Muscle of arm (tissue), 12 donors: ENCODE results near the gene SH3PXD2B. TPM values are rescaled to one million over a fixed set of nuclear protein-coding genes. Genes with fewer than 3 reads are reported as not detected.

Experiments
- DNase-seq: peaks from one replicate; pipeline ENCODE4 v3.0.0-alpha.2; 2013
- polyA plus RNA-seq, 12 donors: library from polyadenylated mRNA; unstranded; fragments of 120-200 nt; gene quantifications; one replicate each; pipeline ENCODE4 v1.2.1, GENCODE V29; 2013; ENCODE audit not compliant: insufficient read length in 12 of 12

The SH3PXD2B gene
- polyA plus RNA-seq, 12 donors: 26.1 to 51.5 (median 36.0) TPM; not detected in 1

DNA sequence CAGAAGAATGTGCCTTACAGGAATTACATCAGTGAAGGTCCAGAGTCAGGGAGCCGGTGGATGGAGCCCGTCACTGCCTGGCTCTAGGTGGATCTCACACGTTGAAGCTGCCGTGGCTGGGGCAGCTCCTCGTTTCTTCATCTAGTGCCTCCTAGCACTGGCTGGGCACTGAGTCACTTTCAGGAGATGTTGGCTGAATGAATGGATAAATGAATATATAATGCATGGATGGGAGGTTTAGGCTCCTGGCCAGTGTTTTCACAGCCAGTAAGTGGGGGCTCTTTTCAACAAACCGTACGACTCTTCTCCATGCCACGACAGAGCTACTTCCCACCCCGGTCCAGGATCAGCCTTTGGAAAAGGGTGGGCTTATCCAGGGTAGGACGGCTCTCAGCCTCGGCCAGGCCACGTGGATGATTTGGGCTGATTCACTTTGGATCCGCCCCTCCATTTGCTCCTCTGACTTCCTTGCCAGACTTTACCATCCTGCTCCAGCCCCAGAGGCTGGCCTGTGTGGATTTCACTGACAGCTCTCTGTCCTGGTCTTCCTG is 1.3 kb upstream of the SH3PXD2B start:
- DNase-seq: no peak

DNA sequence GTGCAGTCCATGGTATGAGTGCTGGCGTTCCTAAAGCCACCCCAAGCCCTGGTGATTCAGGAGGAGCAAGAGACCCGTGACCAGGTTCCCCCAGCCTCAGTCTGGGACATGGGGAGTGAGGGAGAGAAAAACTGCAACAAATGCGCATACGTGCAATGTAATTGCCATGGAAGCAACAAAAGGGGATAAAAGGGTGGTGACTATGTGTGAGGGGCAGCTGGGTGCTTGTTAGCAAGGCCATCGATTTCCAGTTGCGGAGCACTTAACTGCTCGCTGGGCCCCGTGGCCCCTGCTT is 709 bp upstream of the SH3PXD2B start:
- no peak for DNase-seq

DNA sequence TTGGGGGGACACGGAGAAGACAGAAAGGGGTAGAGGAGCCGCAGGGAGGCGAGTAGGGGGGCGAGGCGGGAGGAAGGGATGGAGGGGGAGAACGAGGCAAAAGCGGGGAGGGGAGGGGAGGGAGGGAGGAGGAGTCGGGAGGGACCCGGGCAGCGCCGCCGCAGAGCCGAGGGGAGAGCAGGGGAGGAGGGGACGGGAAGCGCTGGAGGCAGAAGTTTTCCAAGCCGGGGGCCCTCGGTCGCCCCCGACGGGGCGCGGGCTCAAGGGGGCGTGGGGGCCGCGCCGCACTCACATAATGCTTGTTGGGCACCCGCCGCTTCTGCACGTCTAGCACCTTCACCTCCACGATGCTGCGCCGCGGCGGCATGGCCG is 353 bp downstream of the SH3PXD2B start:
- no peak for DNase-seq

DNA sequence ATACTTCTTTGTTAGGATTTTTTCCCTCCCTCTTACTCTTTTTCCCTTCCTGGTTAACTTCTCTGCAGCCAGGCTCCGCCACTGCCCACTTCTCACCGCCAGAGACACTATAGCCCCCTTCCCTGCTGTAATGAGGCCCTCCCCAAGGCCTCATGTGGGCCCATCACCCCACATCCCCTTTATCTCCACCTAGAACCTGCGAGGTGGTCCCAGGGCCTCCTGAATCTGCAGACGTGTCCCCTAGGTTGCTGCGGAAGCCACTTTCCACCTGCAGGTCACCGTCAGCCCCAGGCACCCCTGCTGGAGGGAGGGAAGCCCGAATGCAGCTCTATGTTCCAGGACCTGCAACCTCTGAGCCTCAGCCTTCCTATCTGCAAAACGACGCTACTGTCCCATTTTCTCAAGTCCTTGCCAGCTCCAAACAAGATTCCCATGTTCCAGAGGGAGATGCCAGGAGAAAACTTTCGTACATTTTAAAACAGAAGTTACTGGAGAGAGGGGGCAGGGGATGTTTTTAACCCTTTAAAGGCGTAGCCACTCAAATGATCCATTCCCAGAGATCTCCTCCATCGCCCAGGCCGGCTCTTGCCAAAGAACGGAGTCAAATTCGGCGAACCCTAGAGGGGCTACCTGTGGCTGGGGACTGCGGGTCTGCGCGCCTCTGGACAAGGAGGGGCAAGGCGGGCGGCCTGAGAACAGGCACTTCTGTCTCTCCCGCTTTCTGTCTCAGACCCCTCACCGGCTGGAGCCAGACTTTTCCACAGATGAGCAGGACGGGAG is 929 bp downstream of the SH3PXD2B start:
- peak; percentile 74 for DNase-seq

DNA sequence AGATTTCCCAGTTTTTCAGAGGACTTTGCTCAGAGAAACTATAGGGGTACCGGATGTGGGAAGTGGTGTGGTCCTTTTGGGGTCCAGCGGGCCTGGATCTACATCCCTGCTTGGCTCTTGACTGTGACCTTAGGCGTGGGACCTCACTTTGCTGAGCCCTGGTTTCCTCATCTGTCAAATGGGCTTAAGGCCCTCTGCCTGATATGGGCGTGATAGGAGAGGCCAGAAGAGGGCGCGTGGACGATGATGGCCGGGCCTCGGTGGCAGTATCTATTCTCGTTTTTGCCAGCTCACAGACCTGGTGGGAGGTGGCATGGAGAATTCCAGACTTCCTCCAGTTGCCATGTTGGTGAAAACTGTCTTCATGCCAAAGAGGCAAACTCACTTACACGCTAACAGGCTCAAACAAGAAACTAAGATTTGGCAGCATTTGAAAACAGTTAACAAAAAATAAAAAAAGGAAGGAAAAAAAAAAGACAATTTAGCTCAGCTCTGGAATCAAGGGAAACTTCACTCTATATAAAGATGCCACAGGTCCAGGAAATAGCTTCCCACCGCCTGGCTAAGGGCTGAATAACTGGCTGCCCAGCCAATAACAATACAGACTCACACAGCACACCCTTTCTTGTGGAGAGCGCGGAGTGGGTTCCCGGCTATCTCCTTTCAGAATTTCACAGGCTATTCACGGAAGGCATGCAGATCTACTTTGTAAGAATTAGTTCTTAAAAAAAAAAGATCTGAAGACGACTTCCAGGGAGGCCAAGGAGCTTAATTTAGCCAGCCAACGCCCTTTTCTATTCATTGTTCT is 1.7 kb downstream of the SH3PXD2B start:
- DNase-seq: no peak

DNA sequence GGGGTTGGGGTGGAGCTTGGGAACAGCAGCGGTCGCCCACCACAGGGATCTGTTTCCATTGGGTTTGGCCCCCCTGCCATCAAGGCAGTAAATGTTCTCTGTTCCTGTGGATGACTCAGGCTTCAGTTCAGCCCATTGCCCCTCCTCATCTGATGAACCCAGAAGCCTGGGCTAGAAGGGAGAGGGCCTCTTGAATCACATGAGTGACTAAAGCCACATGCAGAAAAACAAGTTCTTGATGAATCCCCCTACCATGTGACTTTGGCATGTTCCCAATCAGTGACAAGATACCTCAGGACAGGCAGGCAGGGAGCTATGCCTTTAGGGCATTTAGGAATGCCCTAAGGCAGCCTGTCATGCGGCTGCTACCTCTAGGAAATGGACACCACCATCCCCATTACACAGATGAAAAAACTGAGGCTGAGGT is 2.5 kb downstream of the SH3PXD2B start:
- DNase-seq: no peak

DNA sequence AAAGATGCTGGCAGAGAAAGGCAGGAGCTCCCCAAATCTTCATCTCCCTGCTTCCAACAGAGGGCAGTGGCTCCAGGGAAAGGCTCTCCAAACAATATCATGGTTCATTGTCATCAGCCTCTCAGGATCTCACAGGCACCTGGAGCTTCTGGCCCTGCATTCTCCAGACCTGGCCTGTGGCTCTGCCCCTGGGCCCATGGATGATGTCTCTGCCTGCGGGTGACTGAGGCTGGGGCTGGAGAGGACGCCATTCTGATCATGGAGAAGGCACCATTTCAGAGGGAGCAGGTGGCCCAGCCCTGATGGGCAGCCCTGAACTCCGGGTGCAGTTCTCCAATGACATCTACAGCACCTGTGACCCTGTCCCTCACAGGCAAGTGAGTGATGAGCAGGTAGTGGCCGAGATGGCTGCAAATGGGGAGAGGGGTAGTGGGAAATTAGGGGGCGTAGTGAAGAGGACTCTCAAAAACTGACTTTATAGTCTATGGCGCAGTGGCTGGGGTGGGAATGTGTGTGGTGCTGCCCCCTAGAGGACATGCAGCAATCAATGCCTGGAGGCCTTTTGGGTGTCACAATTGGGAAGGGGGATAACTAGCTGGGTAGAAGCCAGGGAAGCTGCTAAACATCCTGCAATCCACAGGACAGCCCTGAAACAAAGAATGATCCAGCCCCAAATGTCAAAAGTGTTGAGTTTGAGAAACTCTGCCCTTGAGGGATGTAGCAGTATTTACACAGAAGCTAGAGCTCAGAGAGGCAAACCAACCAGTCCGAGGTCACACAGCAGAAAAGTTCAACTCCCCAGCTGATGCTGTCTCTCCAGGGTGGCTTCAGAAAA is 3.2 kb downstream of the SH3PXD2B start:
- no peak for DNase-seq

DNA sequence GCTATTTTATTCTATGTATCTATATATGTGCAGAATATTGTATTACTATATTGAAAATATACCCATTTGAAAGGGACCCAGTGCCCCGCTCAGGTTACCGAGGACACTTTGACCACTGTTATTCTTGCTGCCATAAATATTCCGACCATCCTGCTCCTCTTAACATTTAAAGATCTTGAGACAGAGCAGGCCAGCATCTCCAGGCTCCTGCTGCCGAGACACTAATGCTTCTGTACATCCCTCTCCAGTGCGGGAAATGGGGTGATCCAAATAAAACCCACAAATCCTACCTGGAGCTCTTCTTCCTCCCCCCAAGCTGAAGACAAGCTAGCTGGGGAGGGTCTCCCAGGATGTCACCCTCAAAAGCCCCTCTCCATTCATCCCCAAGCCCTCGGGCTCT is 3.9 kb downstream of the SH3PXD2B start:
- no peak for DNase-seq

DNA sequence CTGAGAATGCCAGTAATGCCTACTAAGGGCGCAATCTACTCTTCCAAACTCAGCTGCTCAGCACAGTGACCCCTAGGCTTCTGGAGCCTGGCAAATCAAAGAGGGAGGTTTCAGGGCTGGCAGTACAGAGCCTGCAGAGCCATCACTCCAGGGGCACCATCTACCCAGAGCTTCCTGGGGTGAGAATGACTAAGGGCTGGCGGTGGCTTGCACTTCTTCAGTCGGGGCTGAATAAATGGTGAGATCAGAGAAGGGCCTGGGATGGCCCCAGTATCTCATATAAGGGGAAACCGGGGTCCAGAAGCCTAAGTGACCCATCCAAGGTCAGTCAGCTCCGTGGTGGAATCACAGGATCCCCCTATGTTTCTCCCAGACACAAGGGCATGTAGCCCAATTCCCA is 5.3 kb downstream of the SH3PXD2B start:
- no peak for DNase-seq

DNA sequence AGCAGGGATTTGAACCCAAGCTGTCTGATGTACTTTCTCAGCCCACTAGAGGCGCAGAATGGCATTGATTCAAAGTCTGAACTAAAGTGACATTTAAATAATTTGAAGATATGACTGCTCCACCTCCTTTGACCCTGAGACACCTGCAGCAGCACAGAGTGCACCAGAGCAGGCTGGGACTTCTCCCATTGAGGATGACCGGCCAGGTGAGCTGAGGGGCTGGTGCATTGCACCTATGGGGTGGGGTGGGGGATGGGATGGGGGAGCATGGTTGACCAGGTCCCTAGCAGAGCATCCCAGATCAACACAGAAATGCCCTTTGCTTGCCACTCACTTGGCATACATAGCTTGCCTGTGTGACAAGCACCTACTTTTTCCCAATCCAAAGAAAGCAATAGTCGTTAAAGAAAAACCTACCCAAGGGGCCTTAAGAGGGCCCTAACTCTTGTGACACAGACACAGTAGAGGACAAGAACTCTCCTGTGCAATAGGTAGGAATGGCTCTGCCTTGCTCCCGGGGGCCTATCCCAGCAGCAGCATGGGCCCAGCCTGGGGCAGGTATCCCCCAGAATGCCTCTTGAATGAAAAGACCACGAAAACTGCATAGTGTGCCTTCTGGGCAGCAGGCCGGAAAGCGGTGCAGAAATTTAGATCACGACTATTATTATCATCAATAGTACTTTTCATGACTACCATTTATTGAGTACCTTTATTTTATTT is 6.5 kb downstream of the SH3PXD2B start:
- DNase-seq: no peak

DNA sequence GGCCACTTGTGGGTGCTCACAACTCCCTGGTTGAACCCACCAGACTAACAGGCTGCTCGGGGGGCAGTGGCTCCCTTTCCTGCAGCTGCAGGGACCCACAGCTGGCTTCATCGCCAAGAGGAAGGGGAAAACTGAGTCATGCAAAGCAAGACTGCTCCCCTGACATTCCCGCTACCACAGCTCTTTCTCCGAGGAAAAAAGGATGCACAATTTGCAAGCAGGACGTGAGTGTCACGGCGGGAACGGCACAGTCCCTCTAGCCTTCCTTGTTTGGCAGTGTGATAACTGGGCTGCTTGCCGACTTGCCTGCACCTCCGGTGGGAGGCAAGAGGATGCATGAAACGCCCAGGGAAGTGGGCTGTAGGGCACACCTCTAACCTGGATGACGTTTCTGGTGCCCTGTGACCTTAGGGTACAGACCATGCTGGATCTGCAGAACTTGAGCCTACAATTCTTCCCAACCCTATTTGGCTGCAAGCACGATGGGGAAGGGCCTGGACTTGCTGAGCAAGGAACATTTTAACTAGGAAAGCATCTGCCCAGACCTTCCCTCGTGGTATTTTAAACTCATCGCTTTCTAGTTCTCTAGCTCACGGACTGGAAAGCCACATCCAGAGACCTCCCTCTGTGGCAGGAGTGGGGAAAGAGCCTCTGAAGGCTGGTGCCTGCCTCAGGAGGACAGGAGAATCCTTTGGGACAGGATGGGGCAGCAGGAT is 7.8 kb downstream of the SH3PXD2B start:
- DNase-seq: peak; percentile 71

DNA sequence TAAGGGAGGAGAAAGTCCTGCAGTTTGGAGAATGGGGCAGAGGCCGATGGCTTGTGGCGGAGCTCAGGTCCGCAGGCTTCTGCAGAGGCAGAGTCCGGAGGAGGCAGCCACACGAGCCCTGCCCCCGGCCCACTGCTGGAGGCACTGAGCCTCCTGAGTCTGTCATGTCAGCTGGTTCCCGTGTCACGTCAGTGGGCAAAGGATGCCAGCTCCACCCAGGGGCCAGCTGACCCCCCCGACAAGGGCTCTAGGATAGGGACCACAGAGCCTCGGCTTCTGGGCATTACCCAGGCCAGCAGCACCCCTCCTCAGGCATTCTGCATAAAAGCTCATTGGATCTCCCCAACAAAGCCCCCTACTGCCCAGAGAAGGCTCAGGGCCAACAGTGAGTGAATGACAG is 8.5 kb downstream of the SH3PXD2B start:
- no peak for DNase-seq

DNA sequence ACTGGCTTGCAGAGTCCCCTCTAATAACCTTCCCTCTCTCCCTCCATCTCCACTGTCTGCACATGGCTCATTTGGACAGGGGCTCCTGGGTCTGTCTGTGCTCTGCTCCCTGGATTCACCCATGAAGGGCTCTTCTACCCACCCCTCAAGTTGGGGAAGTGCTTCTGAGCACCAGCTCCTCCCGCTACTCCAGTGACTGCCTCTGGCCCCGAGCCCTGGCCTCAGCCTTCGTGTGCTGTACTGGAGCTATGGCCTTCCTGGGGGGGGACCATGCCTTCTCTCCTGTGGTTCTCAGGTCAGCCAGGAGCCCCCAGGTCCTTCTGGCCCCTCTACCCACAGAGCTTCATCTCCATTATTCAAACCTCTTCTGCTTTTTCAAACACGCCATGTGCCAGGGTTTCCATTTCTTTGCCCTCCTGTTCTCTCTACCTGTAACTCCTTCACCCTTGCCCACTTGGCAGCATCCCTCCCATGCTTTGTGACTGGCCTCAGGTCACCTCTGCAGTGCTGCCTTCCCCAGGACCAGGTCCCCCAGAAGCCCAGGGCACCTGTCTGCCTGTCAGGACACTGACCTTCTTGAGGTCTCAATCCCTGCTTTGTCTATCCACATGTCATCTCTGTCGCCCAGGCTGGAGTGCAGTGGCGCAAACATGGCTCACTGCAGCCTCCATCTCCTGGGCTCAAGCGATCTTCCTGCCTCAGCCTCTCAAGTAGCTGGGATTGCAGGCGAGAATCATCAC is 9.5 kb downstream of the SH3PXD2B start:
- DNase-seq: no peak

DNA sequence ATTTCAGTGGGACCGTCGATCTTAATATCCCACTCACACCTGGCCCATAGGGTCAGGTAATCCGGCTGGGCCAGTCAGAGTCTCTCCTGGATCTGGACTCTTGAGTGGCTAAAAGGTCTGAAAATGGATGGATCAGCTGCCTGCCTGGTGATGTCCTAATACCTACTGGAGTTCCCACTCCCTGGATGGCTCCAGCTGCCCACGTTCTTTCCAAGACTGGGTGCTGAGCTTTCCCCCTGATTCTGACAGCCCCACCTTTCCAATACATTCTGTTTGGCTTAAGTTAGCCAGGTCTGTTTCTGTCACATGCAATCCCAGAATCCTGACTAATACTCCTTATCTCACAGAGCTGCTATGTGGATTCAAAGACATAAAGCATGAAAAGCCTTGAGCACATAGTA is 10.2 kb downstream of the SH3PXD2B start:
- no peak for DNase-seq

DNA sequence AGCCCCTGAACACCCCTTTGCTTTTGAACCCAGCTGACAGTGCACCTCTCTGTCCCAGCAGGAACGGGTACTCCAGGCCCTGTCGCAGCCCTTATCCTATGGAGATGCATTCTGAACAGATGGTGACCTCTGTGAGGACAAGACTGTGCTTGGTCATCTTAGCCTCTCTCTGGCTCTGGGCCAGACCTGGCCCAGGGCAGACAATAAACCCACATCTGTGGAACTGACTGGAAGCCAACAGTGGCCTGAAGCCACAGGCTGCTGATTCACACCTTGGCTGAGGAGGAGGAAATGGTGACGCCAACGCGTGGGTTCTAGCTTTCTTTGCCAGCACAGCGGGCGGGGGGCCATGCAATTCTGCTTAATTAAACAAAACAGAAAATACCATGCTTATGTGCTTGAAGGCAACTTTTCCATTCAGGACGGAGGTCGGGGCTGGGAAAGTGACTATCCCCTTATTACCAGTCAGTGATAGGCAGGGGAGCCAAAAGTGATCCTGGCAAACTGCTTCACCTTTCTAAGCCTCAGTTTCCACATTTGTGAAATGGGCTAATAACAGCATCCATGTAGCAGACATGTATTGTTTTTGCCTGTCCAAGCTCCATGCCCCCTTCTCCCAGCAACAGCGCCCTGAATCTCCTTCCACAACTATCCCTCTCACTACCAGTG is 10.8 kb downstream of the SH3PXD2B start:
- DNase-seq: no peak

DNA sequence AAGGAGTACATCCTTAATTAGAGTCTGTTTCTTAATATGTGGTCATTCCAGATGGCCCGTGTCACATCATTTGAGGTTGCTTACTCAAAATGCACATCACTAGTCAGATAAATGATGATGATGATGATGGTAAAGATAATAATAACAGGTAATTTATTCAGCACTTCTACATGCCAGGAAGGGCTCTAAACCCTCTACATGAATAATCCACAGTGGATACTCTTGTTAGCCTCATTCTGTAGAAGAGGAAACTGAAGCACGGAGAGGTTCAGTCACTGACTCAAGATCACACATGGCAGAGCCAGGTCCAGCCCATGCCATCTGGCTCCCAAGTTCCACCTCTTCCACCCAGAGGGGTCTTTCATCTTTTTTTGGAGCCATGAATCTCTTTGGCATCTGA is 11.7 kb downstream of the SH3PXD2B start:
- DNase-seq: no peak

DNA sequence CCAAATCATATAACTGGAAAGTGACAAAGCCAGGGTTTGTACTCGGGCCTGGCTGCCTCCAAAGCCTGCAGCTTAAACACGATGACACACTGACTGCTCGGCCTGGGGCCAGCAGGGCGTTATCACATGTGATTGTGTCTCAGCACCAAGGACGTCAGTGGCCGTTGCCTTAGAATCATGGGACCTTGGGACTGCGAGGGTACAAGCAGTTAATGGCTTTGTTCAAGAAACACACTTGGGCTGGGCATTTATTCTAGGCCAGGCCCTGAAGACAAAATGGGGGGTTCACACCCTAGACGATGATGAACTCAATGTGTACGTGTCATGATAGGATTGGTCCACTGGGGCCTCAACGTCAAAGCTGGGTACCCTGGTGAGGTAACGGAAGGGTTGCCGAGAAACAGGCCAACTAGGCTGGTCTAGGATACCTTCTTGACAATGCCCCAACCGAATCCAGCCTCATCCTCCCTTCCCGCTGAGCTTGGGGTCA is 13.0 kb downstream of the SH3PXD2B start:
- no peak for DNase-seq

DNA sequence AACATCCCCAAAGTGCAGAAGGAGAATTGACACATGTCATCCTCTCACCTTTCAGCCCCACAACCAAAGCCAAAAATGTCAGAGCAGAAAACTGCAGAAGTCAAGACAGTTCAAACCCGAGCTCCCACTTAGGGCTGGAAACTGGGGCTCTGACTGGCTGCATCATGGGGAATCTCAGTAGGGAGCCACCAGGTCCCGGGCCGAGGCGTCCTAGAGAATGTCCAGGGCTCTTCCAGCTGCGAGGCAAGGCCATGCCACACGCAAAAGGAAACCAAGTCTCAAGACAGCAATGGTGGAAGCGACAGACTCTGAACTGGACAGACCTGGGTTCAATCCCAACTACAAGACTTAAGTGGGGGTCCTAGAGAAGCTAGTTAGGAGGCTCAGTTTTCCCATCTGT is 13.8 kb downstream of the SH3PXD2B start:
- no peak for DNase-seq

DNA sequence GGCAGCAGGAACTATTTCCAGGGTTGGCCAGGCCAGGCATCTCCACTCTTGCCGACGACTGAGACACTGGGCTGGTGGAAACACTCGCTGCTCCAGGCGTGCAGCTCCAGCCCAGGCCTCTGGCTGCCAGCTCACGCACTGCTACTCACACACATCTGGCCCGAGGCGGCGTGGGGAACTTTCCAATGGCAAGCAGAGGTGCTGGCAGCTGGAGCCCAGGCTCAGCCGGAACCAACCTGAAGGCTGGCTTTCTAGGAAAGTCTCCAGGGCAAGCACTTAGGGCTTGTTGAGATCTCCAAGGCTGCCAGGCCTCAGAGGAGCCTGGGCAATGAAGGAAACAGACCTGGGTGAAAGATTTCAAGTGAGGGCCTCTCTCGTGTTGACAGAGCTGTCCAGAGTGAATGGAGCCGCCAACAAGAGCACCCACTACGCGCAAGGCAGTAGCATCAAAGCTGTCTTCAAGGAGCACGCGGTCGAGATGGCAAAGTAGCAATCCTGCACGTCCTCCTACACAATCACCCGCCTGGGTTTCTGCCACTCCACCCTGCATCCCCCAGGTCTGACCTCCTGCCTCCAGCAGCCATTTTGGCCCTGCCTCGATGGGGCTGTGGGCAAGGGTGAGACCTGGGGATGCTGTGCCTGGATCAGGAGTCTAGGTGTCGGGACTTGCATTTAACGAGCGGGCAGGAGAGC is 14.4 kb downstream of the SH3PXD2B start:
- peak; percentile 70 for DNase-seq
